GM21360 (cell line): Measurements from ENCODE around the gene NPDC1.

Experiments
- ATAC-seq: cut with Tn5 transposase; IDR thresholded peaks from one replicate; pipeline ENCODE4 v1.9.1; 2021; ENCODE audit warnings: mild to moderate bottlenecking, moderate library complexity; ENCODE audit not compliant: unreplicated experiment

Gene NPDC1

DNA sequence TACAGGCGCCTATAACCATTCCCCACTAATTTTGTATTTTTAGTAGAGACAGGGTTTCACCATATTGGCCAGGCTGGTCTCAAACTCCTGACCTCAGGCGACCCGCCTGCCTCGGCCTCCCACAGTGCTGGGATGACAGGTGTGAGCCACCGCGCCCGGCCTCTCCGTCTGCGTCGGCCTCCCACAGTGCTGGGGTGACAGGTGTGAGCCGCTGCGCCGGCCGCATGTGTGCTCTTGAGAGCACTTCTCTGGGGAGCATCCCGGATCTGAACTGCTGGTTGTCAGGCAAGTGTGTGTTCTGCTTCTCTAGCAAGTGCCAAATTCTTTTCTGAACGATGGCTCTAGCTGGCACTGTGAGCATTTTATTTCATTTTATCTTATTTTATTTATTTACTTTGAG lies 11.6 kb upstream of the NPDC1 start:
- no peak for ATAC-seq

- ATAC-seq = no peak
Measured at GRCh38 chr9:137056739-137057415, 10.9 kb upstream of the NPDC1 start.

DNA sequence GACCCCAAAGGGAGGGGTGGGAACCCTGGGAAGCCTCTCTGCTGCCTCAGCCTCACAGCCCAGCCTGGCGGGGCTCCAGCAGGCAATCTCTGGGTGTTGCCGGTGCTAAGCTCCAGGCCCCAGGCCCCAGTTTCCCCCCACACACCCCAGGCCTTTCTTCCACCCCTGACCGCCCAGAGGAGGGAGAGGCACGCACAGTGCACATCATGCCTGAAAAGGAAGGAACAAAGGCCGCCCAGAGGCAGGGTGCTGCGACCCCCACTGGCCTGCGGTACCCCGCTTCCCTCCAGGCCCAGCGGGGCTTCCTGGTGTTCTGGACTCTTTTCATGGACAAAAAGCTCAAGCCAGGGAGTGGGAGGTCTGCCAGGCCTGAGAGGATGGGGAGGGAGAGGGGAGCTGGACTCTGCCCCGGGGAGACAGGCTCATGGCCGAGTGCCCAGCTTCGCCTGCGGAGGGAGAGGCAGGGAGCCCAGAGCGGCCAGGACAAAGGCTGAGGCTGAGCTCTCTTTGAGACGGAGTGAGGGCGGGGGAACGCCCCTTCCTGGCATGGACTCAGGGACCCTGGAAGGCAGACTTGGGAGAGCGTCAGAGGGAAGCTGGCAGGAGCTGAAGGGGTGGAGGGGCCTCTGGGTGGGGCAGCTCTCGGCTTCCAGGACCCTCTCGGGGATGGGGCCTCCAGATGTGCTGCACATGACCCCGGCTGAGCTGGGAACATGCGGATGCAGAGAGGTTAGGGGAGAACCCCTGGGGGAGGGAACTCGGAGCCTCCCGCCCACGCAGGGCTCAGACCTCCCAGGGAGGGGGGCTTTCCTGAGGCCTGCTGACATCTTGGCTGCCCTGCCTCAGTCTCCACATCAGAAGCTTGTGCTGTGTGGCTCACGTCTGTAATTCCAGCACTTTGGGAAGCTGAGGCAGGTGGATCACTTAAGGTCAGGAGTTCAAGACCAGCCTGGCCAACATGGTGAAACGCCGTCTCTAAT lies 9.7 kb upstream of the NPDC1 start:
- no peak for ATAC-seq

DNA sequence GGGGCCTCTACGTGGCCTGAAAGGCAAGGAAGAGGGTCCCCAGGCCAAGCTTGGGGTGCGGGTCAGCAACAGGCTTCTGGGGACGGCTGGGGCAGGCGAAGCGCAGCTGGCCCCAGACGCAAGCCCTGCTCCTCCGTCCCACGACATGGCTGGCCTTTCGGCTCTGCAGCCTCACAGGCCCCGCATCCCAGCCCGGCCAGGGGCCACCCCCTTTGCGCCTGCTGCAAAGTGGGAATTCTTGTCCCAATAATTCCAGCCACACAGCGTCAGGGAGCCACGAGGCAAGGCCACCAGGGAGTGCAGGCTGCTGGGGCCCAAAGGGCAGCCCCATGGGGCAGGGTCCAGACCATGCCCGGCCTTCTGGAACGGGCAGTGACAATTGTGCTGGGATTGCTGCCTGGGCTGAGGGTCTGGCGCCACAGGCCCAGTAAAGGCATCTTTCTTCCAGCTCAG lies 9.0 kb upstream of the NPDC1 start:
- ATAC-seq = no peak

DNA sequence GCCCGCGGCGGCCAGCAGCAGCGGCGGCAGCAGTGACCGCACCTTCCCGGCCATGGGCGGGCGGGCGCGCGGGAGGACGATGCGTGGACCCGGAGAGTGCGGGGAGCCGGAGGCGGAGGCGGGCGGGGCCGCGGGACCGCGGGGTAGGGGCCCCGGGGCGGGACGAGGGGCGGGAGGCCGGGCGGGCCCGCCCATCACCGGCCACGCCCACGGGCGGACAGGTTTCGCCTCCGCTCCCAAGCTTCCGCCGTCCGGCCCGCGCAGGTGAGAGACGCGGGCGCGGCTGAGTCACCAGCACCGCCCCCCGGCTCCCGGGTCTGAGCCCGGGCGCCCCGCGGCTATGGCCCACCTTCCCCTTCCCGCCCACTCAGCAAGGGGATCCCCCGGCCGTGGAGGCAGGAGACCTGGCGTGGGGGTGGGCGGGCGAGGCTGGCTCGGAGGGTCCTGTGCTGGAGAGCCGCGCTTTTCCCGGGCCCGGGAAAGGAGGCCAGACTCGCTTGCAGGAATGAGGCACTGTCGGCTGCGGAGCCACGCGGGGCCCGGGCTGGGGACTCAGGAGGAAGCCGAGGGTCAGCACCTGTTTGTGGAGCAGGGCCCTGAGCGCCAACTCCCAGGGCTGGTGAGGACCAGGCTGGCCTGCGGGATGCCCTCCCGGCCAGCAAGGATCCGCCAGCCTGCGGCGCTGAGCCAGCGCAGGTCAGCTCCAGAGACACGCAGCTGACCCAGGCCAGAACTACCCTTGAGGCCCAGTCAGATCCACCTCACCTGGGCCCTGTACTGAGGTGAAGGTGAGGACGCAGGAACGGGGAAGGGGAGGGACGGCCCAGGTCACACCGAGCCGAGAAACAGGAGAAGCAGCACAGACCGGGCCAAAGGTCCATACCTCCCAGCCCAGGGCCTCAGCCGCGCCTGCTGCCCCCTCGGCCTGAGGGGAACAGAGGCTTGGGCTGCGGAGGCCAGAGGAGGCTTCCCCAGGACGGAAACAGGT lies 8.3 kb upstream of the NPDC1 start, which contains the start of gene ENTPD2:
TSS of gene ENTPD2 (minus strand) at position 118 of the 988 bp plus-strand sequence. CDS start at position 54, 64 bp downstream.
- no peak for ATAC-seq

DNA sequence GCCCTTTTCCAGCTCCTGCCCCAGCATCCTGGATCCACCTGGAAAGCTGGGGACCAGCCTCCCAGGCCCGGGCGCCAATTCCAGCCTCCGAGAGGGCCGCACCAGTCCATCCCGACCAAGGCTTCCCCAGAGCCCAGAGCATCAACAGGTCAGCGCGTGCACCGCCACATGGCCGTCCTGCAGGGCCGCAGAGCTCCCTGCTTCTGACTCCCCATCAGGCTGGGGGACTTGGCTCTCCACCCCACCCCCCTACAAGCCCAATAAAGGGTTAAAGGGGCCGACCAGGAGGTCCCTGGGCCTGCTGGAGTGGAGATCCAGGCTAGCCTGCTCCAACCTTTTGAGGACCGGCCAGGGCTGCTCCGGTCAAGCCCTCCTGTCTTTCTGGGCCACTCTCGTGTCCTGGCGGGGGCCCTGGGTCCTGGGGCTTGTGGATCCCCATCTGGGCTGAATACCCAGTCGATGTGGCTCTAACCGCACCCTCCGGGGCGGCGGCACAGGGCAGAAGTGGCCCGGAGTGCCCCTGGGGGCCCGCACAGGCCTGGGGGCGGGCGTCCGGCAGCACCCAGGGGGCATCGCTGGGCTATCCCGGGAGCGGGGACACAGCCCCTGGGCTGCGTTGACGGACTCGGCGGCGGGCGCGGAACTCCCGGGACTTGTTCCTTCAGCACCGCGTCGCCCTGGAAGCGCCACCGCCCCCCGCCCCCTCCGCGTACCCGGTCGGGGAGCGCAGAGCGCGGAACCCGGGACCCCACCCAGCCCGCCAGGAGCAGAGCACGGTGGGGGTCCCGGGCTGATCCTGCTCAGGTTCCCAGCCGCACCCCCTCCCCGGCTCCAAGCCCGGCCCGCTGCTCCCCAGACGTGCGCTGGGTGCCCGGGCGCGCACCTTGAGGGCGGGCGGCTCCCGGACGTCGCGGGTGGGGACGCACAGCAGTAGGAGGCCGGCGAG lies 7.3 kb upstream of the NPDC1 start:
- no peak for ATAC-seq

GRCh38 chr9:137052293-137052692 lies 6.3 kb upstream of the NPDC1 start:
- ATAC-seq = no peak

DNA sequence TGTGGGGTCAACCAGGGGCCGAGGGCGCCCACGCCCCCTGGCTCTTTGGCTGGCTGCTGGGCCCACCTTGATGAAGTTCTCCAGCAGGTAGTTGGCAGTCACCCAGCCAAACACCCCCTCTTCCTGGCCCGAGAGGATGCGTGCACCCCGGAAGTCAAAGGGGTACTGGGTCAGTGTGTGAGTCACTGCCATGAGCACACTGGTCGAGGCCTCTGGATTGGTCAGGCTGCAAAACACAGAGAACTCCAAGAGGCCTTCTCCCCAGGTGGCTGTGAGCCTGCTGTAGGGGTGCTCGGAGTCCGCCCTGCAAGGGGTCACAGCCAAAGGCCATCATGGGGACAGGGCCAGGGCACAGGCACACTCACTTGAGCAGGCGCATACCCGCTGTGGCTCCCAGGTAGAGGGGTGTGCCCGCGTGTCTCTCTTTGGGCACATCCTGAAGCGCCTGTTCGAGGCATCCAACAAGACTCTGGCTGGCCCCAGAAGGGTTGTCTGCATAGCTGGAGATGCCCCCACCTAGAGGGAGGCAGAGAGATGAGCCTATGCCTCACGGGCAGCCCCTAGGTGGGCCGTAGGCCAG lies 5.3 kb upstream of the NPDC1 start:
- no peak for ATAC-seq

- ATAC-seq = no peak
Measured at GRCh38 chr9:137050570-137050969, 4.6 kb upstream of the NPDC1 start.

DNA sequence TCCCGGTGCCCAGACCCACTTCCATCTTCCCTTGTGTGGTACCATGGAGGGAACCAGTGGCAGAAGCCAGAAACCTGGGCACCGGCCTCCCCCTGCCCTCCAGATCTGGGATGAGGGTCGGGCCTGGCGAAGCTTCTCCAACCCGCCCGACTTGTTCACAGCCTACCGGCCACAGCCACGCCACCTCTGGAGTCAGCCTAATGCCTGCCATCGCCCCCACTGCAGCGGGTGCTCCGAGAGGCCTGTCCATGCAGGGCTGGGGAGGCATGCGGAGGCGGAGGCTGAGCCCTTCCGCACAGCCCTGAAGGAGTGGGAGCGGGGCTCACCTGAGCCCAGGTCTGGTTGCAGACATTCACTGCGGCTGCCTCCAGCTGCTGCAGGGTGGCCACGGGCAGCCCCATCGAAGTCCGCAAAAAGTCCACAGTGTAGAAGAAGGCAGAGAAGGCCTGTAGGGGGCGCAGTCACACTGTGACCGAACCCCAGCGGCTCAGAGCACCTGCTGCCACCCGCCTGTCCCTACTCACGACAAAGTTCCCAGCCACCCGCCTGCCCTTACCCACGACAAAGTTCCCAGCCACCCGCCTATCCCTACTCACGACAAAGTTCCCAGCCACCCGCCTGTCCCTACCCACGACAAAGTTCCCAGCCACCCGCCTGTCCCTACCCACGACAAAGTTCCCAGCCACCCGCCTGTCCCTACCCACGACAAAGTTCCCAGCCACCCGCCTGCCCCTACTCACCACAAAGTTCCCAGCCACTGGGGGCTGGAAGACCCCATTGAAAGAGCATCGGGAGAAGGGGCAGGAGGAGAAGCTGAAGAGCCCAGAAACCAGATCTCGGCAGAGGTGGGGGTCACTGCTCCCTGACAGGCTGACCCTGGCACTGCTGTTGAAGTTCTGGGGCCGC lies 3.8 kb upstream of the NPDC1 start:
- ATAC-seq = no peak

DNA sequence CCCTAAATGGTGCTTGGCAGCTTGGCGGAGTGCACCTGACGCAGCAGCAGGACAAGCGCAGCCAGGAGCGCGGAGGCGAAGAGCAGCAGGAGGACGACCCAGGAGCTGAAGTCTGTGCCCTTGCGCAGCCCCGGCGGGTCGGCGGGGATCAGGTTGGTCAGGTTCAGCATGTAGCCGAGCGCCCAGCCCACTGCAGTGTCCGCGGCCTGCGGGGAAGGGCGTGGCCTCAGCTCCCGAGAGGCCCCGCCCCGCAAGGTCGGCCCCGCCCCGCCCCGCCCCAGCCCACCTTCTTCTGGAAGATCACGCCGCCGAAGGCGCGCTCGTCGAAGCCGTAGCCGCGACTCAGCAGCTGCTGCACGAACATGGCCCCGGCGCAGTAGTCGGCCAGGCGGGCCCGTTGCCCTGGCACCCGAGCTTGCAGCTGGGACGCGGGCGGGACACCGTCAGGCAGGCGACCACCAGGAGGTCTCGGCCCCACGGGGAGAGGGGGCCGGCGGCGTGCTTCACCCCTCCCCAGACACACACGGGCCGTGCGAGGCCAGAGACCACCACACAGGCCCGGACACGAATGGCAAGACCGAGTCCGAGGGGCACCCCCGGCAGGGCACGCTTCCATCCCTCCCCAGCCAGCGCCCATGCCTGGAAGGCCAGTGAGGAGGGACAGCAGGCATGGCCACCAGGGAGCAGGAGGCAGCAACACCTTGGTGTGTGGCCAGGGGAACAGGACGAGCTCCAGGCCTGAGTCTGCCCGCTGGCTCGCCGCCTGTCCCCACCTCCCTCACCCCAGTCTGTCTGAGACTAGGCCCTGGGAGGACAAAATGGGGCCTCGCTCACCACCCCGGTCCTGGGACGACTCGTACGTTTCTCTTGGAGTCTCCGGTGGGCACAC lies 2.9 kb upstream of the NPDC1 start:
- ATAC-seq = no peak

- ATAC-seq = no peak
Measured at GRCh38 chr9:137045294-137046087, 486 bp downstream of the NPDC1 start.

- no peak for ATAC-seq
Measured at GRCh38 chr9:137044502-137045177, 1.3 kb downstream of the NPDC1 start.

GRCh38 chr9:137044037-137044436 lies 1.9 kb downstream of the NPDC1 start:
- ATAC-seq = no peak

DNA sequence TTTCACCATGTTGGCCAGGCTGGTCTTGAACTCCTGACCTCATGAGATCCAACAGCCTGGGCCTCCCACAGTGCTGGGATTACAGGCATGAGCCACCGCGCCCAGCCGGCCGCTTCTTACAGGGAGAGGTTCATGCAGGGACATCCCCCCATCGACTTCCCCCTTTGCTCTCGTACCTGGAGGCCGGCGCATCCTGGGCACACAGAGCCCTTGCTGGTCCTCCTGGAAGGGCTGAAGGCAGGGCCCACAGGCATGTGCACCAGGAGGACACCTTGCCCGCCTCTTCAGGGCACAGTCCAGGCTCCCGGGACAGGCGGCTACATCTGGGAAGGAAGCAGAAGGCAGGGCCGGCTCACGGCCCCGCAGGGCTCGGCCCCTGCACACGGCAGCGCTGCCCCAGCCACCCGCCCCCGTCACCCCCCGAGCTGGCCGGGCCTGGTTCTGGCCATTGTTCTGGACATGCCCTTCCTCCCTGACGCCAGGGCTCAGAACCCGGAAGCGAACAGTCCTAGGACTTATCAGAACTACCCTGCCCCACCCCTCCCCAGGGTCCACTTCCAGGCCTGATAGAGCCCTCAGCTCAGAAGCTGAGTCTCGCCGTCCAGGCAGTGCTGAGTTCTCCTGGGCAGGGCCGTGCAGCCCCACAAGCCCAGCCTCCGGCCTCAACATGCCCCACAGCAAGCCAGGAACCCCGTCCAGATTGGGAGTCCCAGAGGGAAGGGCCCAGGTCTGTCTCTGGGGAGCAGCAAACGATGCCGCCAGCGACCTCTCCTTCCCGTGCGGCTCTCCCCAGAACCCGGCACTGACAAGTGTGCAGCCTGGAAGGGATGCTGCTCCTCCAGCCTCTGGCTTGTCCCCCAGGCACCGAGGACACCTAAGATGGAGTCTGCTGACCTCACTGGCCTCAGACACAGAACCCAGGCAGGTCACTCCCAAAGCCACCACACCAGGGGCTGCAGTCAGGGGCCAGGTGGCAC lies 2.9 kb downstream of the NPDC1 start:
- no peak for ATAC-seq
